Skeletal muscle tissue (tissue), 4 donors: Measurements from ENCODE around the gene WFS1. TPM values are rescaled to one million over a fixed set of nuclear protein-coding genes. Genes with fewer than 3 reads are reported as not detected.

Experiments
- H3K27ac ChIP-seq: one replicate; pipeline ENCODE4 v1.7.0; 2013; ENCODE audit warnings: mild to moderate bottlenecking, low read depth, low read length, inconsistent platforms
- H3K27me3 ChIP-seq, 3 donors: one replicate each; pipeline ENCODE4 v1.7.0; 2013; ENCODE audit warnings: low read length in 3 of 3; ENCODE audit not compliant: control insufficient read depth in 3 of 3, insufficient read depth in 3 of 3
- H3K36me3 ChIP-seq, 3 donors: one replicate each; pipeline ENCODE4 v1.7.0; 2013; ENCODE audit warnings: low read length in 3 of 3; ENCODE audit not compliant: control insufficient read depth in 3 of 3, insufficient read depth in 3 of 3
- H3K4me1 ChIP-seq, 3 donors: one replicate each; pipeline ENCODE4 v1.7.0; 2013; ENCODE audit warnings: low read length in 3 of 3, mild to moderate bottlenecking in 3 of 3; ENCODE audit not compliant: control insufficient read depth in 3 of 3, insufficient read depth in 3 of 3
- H3K4me3 ChIP-seq, 3 donors: one replicate each; pipeline ENCODE4 v1.7.0; 2013; ENCODE audit warnings: low read length in 3 of 3
- H3K9ac ChIP-seq, 3 donors: one replicate each; pipeline ENCODE4 v1.7.0; 2013; ENCODE audit warnings: low read length in 3 of 3, mild to moderate bottlenecking in 3 of 3, moderate library complexity in 2 of 3, low read depth in 1 of 3
- H3K9me3 ChIP-seq, 3 donors: one replicate each; pipeline ENCODE4 v1.7.0; 2013; ENCODE audit warnings: low read length in 3 of 3; ENCODE audit not compliant: control insufficient read depth in 3 of 3
- total RNA-seq: library from RNA; depleted of rRNA; stranded (reverse); fragments of >200 nt; gene quantifications from one replicate; pipeline ENCODE4 v1.2.3, GENCODE V29; 2014
- donor health status: Osteomylitis.

The WFS1 gene
- 11.0 TPM for total RNA-seq

DNA sequence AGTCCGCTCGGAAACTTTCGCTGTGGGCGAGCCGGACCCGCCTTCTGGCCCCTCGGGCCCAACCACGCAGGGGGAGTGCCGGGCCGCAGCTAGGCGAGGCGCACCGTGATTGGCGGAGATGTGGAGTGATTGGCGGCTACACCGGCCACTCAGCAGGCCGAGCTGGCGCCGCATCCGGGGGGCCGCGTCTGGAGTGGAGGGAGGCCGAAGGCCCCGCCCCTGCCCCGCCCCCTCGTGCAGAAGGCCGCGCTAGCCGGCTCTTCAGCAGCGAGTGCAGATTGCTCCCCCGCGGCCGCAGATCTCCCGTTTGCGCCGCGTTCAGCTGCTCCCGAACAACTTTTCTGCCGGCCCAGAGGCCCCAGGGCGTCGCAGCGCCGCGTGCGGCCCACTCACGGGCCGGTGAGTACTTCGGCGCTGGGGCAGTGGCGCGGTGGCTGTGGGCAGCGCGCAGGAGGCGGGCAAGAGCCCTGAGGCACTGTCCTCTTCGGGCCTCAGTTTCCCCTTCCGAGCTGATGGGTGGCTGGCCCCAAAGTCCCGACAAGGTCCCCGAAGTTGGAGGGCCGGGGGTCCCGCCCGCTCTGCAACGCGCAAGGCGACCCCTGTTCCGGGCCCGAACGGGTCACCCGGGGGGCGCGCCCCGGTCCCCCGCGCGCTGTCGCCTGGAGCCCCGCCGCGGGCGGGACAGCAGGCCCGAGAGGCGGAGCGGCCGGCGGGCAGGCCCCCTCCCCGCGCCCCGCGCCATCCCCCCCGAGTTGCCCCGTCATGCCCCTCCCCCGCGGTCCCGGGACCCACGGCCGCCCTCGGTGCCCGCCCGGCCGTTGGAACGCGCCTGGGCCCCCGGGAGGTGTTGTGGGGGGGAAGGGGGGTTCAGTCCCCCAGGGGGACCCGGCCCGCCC is at the start of gene WFS1:
WFS1 (plus strand) TSS at position 235 of the 896 bp plus-strand sequence. CDS start 7,606 bp downstream, outside the sequence.
- Histone ChIP-seq H3K4me3 (peak within 1 kb of the TSS; percentile 75 to 91 (median 75)), H3K27me3 (no peaks in the 10 kb centered on the region), H3K9ac (peak within 1 kb of the TSS; percentile 66 to 91 (median 77)), H3K4me1 (peaks cover 36 to 38% (median 37%) of the 10 kb centered on the region in 3 donors), H3K9me3 (no peaks in the 10 kb centered on the region), H3K27ac (peak within 1 kb of the TSS; percentile 22), H3K36me3 (no peaks in the 10 kb centered on the region)

DNA sequence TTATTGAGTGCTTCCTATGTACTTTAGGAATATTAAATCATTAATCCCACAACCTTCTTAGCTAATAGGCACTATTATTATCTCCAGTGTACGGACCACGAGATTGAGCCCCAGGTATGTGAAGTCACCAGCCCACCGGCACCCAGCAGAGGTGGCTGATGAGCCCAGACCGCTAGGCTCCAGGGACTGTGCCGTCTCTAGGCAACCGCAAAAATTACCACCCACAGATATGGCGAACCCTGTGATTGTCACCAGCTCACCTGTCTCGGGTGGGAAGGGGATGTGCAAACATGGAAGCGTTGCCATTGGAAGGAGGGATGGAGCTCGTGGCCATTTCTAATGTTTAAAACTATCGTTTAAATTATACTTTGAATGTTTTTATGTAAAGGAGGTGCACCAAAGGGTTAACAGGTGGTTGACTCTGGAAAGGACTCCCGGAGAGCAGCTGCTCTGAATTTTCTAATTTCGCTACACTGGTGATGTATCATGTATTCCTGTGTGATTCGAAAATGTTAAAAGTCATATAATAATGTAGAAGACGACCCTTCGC is 48.3 kb upstream of the WFS1 start:
- Histone ChIP-seq H3K4me1 (peaks cover 0 to 3% (median 2%) of the 10 kb centered on the region in 3 donors), H3K9ac (no peak overlapping the region), H3K36me3 (no peaks in the 10 kb centered on the region), H3K9me3 (peaks cover 0 to 3% (median 2%) of the 10 kb centered on the region in 3 donors), H3K27ac (no peak overlapping the region), H3K4me3 (peak overlapping the region; percentile 13 to 41 (median 33)), H3K27me3 (peaks cover 35 to 40% (median 36%) of the 10 kb centered on the region in 3 donors)

GRCh38 chr4:6221851-6222760 is 47.5 kb upstream of the WFS1 start:
- H3K27ac ChIP-seq, result no peak overlapping the region
- H3K36me3 ChIP-seq, result no peaks in the 10 kb centered on the region
- peaks cover 0 to 3% (median 2%) of the 10 kb centered on the region in 3 donors for H3K4me1 ChIP-seq
- H3K4me3 ChIP-seq, result peak overlapping the region; percentile 33 to 43 (median 41)
- H3K9me3 ChIP-seq, result peaks cover 0 to 3% (median 2%) of the 10 kb centered on the region in 3 donors
- H3K9ac ChIP-seq, result no peak overlapping the region
- H3K27me3 ChIP-seq, result peaks cover 42 to 43% (median 42%) of the 10 kb centered on the region in 3 donors

DNA sequence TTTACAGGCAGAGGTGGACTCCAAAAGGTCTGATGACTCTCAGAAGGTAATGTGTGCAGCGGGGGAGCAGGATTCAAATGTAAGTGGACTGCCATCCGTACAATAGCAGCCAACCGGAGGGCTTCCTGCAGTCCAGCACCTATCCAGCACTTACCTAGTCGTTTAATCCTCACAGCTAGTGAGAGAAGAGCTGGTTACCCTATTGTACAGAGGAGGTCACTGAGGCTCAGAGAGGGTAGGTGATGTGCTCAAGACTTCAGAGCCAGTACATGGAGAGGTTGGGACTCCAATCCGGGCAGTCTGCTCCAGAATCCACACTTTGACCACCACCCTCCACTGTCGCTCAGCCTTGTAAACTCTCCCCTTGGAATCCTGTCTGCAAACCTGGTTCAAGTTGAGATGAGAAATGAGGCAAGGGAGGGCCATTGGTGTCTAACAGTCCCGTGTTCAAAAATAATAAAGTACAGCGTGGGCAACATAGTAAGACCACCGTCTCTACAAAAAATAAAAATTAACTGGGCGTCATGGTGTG is 46.8 kb upstream of the WFS1 start:
- no peaks in the 10 kb centered on the region for H3K36me3 ChIP-seq
- H3K4me3 ChIP-seq, result no peak overlapping the region
- peaks cover 42 to 48% (median 47%) of the 10 kb centered on the region in 3 donors for H3K27me3 ChIP-seq
- no peak overlapping the region for H3K27ac ChIP-seq
- peaks cover 0 to 3% (median 2%) of the 10 kb centered on the region in 3 donors for H3K4me1 ChIP-seq
- H3K9ac ChIP-seq, result no peak overlapping the region
- H3K9me3 ChIP-seq, result peaks cover 0 to 3% (median 2%) of the 10 kb centered on the region in 3 donors

- peaks cover 45 to 62% (median 52%) of the 10 kb centered on the region in 3 donors for H3K27me3 ChIP-seq
- peaks cover 0 to 3% (median 2%) of the 10 kb centered on the region in 3 donors for H3K9me3 ChIP-seq
- H3K9ac ChIP-seq, result no peak overlapping the region
- H3K4me3 ChIP-seq, result no peak overlapping the region
- H3K4me1 ChIP-seq, result peaks cover 0 to 3% (median 0%) of the 10 kb centered on the region in 3 donors
- H3K27ac ChIP-seq, result no peak overlapping the region
- H3K36me3 ChIP-seq, result no peaks in the 10 kb centered on the region
Observed at GRCh38 chr4:6224735-6225134, 44.9 kb upstream of the WFS1 start.

DNA sequence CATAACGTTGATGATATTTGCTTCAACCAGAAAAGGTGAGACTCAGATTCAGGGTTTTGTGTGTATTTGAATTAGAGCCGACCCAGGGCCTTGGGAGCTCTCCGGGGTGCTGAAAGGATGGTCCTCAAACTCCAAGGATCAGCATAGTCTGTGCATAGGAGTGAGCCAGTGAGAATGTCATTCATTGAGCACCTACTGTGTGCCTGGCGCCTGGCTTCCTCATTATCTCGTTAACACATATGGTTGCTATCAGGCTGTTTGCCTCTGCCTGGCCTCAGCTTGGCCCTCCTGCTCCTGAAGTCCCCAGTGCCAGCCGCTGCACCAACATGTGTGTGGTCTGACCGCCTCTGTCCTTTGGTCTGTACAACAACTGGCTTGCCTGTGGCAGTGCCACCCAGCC is 44.2 kb upstream of the WFS1 start:
- Histone ChIP-seq H3K9me3 (peaks cover 0 to 3% (median 2%) of the 10 kb centered on the region in 3 donors), H3K9ac (no peak overlapping the region), H3K4me3 (no peak overlapping the region), H3K36me3 (no peaks in the 10 kb centered on the region), H3K27me3 (peaks cover 42 to 62% (median 49%) of the 10 kb centered on the region in 3 donors), H3K27ac (no peak overlapping the region), H3K4me1 (peaks cover 0 to 3% (median 0%) of the 10 kb centered on the region in 3 donors)

DNA sequence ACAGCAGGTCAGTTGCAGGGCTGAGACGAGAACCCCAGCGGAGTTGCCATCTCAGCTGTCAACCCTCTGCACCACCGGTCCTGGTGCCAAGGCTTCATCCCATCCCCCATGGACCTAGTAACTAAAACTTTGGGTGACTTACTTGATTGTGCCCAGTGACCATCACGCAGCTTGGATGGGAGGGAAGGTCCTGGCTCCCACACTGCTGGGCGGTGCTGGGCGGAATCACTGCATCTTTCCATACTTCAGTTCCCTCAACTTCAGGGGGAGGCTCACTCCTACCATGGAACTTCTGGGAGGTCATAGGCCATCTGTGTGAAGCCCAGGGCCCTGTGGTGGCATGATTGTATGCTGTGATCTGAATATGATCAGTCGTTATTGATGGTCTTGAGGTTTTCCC is 43.1 kb upstream of the WFS1 start:
- Histone ChIP-seq H3K36me3 (no peaks in the 10 kb centered on the region), H3K4me3 (no peak overlapping the region), H3K9me3 (peaks cover 0 to 3% (median 2%) of the 10 kb centered on the region in 3 donors), H3K9ac (no peak overlapping the region), H3K27ac (no peak overlapping the region), H3K4me1 (no peaks in the 10 kb centered on the region), H3K27me3 (peaks cover 32 to 51% (median 39%) of the 10 kb centered on the region in 3 donors)

GRCh38 chr4:6227412-6228157 is 42.1 kb upstream of the WFS1 start:
- no peak overlapping the region for H3K27ac ChIP-seq
- no peaks in the 10 kb centered on the region for H3K9me3 ChIP-seq
- H3K4me3 ChIP-seq, result no peak overlapping the region
- H3K36me3 ChIP-seq, result no peaks in the 10 kb centered on the region
- no peak overlapping the region for H3K9ac ChIP-seq
- H3K27me3 ChIP-seq, result peaks cover 23 to 44% (median 31%) of the 10 kb centered on the region in 3 donors
- H3K4me1 ChIP-seq, result no peaks in the 10 kb centered on the region
